GM23248 (cell line): ENCODE measurements around the gene FSIP1. TPM values are rescaled to one million over a fixed set of nuclear protein-coding genes. Genes with fewer than 3 reads are reported as not detected.

Experiments used
- DNase-seq: peaks from one replicate; pipeline ENCODE4 v3.0.0-alpha.2; 2015
- H2AFZ ChIP-seq: fragments of 200-600 bp; sonication (generic); 2 replicates; pipeline ENCODE4 v1.6.1; 2016; ENCODE audit warnings: antibody characterized with exemption
- H3F3A ChIP-seq: fragments of 200-600 bp; sonication (generic); 2 replicates; pipeline ENCODE4 v1.6.1; 2016; ENCODE audit warnings: mild to moderate bottlenecking, antibody characterized with exemption, mixed run types; ENCODE audit not compliant: insufficient read depth
- H3K27ac ChIP-seq: fragments of 200-600 bp; sonication (generic); 2 replicates; pipeline ENCODE4 v1.5.1; 2016; ENCODE audit warnings: mild to moderate bottlenecking
- H3K27me3 ChIP-seq: fragments of 200-600 bp; sonication (generic); replicated peaks from 2 replicates; pipeline ENCODE4 v1.6.1; 2016; ENCODE audit warnings: mild to moderate bottlenecking; ENCODE audit not compliant: insufficient read depth
- H3K36me3 ChIP-seq: fragments of 200-600 bp; sonication (generic); 2 replicates; pipeline ENCODE4 v1.6.1; 2016; ENCODE audit warnings: low read depth, mild to moderate bottlenecking
- H3K4me1 ChIP-seq: fragments of 200-600 bp; sonication (generic); 2 replicates; pipeline ENCODE4 v1.6.1; 2016; ENCODE audit warnings: mild to moderate bottlenecking; ENCODE audit not compliant: insufficient read depth
- H3K4me2 ChIP-seq: fragments of 200-600 bp; sonication (generic); one replicate; pipeline ENCODE4 v1.6.1; 2016; ENCODE audit warnings: mild to moderate bottlenecking; ENCODE audit not compliant: unreplicated experiment
- H3K4me3 ChIP-seq: fragments of 200-600 bp; sonication (generic); 2 replicates; pipeline ENCODE4 v1.5.1; 2016; ENCODE audit warnings: mild to moderate bottlenecking
- H3K79me2 ChIP-seq: fragments of 200-600 bp; sonication (generic); 2 replicates; pipeline ENCODE4 v1.6.1; 2016; ENCODE audit warnings: mild to moderate bottlenecking; ENCODE audit not compliant: insufficient read depth
- H3K9ac ChIP-seq: fragments of 200-600 bp; sonication (generic); 2 replicates; pipeline ENCODE4 v1.6.1; 2016; ENCODE audit warnings: mild to moderate bottlenecking
- H3K9me2 ChIP-seq: fragments of 200-600 bp; sonication (generic); 2 replicates; pipeline ENCODE4 v1.6.1; 2016; ENCODE audit warnings: mixed run types, mild to moderate bottlenecking, moderate library complexity; ENCODE audit not compliant: insufficient read depth
- H3K9me3 ChIP-seq: fragments of 200-600 bp; sonication (generic); one replicate; pipeline ENCODE4 v1.6.1; 2017; ENCODE audit warnings: low read depth
- H4K20me1 ChIP-seq: fragments of 200-600 bp; sonication (generic); 2 replicates; pipeline ENCODE4 v1.6.0; 2016; ENCODE audit not compliant: insufficient read depth
- EZH2 ChIP-seq: fragments of 200-600 bp; sonication (generic); IDR thresholded peaks from 2 replicates; pipeline ENCODE4 v1.6.1; 2018; ENCODE audit warnings: antibody characterized with exemption, mild to moderate bottlenecking; ENCODE audit not compliant: insufficient read depth, poor library complexity, severe bottlenecking
- EZH2phosphoT487 ChIP-seq: fragments of 200-600 bp; sonication (generic); IDR thresholded peaks from 2 replicates; pipeline ENCODE4 v1.6.1; 2018; ENCODE audit warnings: antibody characterized with exemption, moderate library complexity, mild to moderate bottlenecking, low read depth; ENCODE audit not compliant: insufficient read depth
- WGBS, 2 experiments: methylation state at CpG; one replicate each; pipeline ENCODE4 v1.1.6; 2015 to 2017; ENCODE audit warnings: low lambda C conversion rate in 2 of 2, low coverage in 1 of 2; ENCODE audit errors: missing lambda C conversion rate in 2 of 2; 5-methylcytosine and 5-hydroxymethylcytosine counted together
- in situ Hi-C: fragments of 300-500 bp; cut with MboI; formaldehyde crosslinking; loops from 2 replicates; pipeline ENCODE4 v1.15.0; 2020
- polyA plus RNA-seq: library from polyadenylated mRNA; unstranded; fragments of >200 nt; fragmentation: Nextera tagmentation; extraction: Ambion mirVana; gene quantifications from 2 replicates; pipeline ENCODE4 v1.2.1, GENCODE V29; 2016
- total RNA-seq: library from RNA; depleted of rRNA; stranded (reverse); fragments of >200 nt; shearing (Covaris generic); gene quantifications from 2 replicates; pipeline ENCODE4 v1.2.3, GENCODE V29; 2014

The FSIP1 gene
- total and polyA plus RNA-seq, 2 experiments from 2014 or later = 2.4 TPM

GRCh38 chr15:39784638-39785037, 2.0 kb upstream of the FSIP1 start:
- in situ Hi-C loops = no loop called here
- TF ChIP-seq EZH2 = no peak
- no peak for TF ChIP-seq EZH2phosphoT487
- peaks cover 21% of the 10 kb centered on the region for H3K79me2 ChIP-seq
- H3K9me3 ChIP-seq = no peaks in the 10 kb centered on the region
- no peak overlapping the region for H2AFZ ChIP-seq
- WGBS, 2 experiments = 96% methylated on average over 2 of the region's 2 CpGs
- no peaks in the 10 kb centered on the region for H3K27me3 ChIP-seq
- peak overlapping the region; percentile 85 for H3K4me2 ChIP-seq
- H3K36me3 ChIP-seq = no peaks in the 10 kb centered on the region
- H3K27ac ChIP-seq = 0 out of 2 replicates have a peak overlapping the region, but pooled peaks have one; percentile 65
- H3K9ac ChIP-seq = peak overlapping the region; percentile 87
- peaks cover 66% of the 10 kb centered on the region for H3F3A ChIP-seq
- H3K4me1 ChIP-seq = peaks cover 54% of the 10 kb centered on the region
- DNase-seq = no peak
- H3K9me2 ChIP-seq = no peaks in the 10 kb centered on the region
- H3K4me3 ChIP-seq = peak overlapping the region; percentile 98
- H4K20me1 ChIP-seq = no peaks in the 10 kb centered on the region

GRCh38 chr15:39784125-39784524, 1.5 kb upstream of the FSIP1 start:
- in situ Hi-C loops = no loop called here
- TF ChIP-seq EZH2 (no peak), EZH2phosphoT487 (no peak)
- Histone ChIP-seq H3K4me1 (peaks cover 49% of the 10 kb centered on the region), H3F3A (peaks cover 61% of the 10 kb centered on the region), H3K27ac (peak overlapping the region; percentile 65; the same call in 1 of the 2 replicates), H2AFZ (no peak overlapping the region; the same call in 1 of the 2 replicates), H3K9ac (peak overlapping the region; percentile 87), H3K27me3 (no peaks in the 10 kb centered on the region), H3K9me2 (no peaks in the 10 kb centered on the region), H3K79me2 (peaks cover 21% of the 10 kb centered on the region), H3K4me2 (peak overlapping the region; percentile 85), H3K9me3 (no peaks in the 10 kb centered on the region), H4K20me1 (no peaks in the 10 kb centered on the region), H3K36me3 (no peaks in the 10 kb centered on the region), H3K4me3 (peak overlapping the region; percentile 98)
- DNase-seq = peak; percentile 69
- 37 to 39% methylated on average over 4 of the region's 4 CpGs for WGBS, 2 experiments

- Histone ChIP-seq H2AFZ (peak overlapping the region; percentile 94), H3K27ac (peak overlapping the region; percentile 65), H3K4me1 (peaks cover 41% of the 10 kb centered on the region), H3K36me3 (no peaks in the 10 kb centered on the region), H3K4me2 (peak overlapping the region; percentile 85), H4K20me1 (no peaks in the 10 kb centered on the region), H3F3A (peaks cover 53% of the 10 kb centered on the region), H3K4me3 (peak overlapping the region; percentile 98), H3K79me2 (peaks cover 21% of the 10 kb centered on the region), H3K9ac (peak overlapping the region; percentile 87), H3K9me2 (no peaks in the 10 kb centered on the region), H3K27me3 (no peaks in the 10 kb centered on the region), H3K9me3 (no peaks in the 10 kb centered on the region)
- no peak for TF ChIP-seq EZH2
- TF ChIP-seq EZH2phosphoT487 = no peak
- in situ Hi-C loops = no loop called here
- DNase-seq = peak; percentile 56
- WGBS, 2 experiments = 2% methylated on average over 10 of the region's 10 CpGs
These were observed 691 bp upstream of the FSIP1 start for GRCh38 chr15:39783244-39783820.

- Histone ChIP-seq H4K20me1 (no peaks in the 10 kb centered on the region), H3K9me2 (no peaks in the 10 kb centered on the region), H3K4me1 (peaks cover 27% of the 10 kb centered on the region), H3K4me3 (peak overlapping the region; percentile 98), H3F3A (peaks cover 39% of the 10 kb centered on the region), H3K27ac (peak overlapping the region; percentile 65), H3K79me2 (peaks cover 21% of the 10 kb centered on the region), H3K36me3 (no peaks in the 10 kb centered on the region), H3K9me3 (no peaks in the 10 kb centered on the region), H2AFZ (peak overlapping the region; percentile 94), H3K27me3 (no peaks in the 10 kb centered on the region), H3K4me2 (peak overlapping the region; percentile 45), H3K9ac (0 out of 2 replicates have a peak overlapping the region, but pooled peaks have one; percentile 87)
- 13 to 15% methylated on average over 2 of the region's 2 CpGs for WGBS, 2 experiments
- TF ChIP-seq EZH2phosphoT487 = no peak
- no peak for TF ChIP-seq EZH2
- DNase-seq = no peak
- in situ Hi-C loops = no loop called here
These were observed 706 bp downstream of the FSIP1 start for GRCh38 chr15:39781967-39782302.
